Measurements from ENCODE around the gene JMJD8. TPM values are rescaled to one million over a fixed set of nuclear protein-coding genes. Genes with fewer than 3 reads are reported as not detected.

The JMJD8 gene
- polyA plus RNA-seq, 3 donors, result 28.7 to 45.3 (median 33.5) TPM

DNA sequence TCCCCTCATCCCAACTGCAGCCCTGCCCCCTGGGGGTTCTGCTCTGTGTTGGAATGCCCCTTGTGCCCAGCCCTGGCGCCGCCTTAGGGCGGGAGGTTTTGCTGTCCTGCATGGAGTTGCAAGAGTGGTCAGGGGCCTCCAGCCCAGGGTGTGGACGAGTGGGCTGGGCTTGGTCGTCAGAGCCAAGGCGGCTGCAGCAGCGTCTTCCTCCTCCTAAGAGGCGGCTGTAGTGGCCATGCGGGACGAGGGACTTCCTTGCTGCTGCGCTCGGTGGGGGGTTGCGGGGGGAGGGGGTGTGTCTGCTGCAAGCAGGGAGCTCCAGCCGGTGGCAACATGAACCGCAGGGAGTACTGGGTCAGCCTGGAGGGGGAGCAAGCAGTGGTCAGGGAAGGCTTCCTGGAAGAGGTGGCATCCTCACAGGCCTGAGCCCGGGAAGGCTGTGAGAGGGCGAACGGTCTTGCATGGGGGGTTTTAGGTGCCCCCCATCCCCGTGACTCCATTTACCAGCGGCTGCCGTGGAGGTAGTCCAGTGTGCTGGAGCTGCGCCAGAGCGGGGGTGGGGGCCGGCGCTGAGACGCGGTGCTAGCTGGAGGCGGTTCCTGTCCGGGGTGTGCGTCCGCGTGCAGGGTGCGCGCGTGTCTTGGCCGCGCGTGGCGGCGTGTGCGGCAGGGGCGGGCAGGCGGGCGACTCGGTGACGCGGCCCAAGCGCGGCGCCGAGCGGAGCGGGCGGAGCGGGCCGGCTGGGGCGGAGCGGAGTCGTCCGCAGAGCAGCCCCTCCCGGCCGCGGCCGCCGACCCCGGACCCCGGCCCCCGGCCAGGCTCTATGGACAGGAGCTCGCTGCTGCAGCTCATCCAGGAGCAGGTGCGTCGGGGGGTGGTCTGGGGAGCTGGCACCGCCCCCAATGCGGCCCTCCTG is 8.9 kb downstream of the JMJD8 start, which contains the start of gene RHBDL1:
Gene RHBDL1 (plus strand): TSS at position 704 of the 916 bp plus-strand sequence. CDS start 120 bp downstream, at position 824.
- TF ChIP-seq, protein P1, sequence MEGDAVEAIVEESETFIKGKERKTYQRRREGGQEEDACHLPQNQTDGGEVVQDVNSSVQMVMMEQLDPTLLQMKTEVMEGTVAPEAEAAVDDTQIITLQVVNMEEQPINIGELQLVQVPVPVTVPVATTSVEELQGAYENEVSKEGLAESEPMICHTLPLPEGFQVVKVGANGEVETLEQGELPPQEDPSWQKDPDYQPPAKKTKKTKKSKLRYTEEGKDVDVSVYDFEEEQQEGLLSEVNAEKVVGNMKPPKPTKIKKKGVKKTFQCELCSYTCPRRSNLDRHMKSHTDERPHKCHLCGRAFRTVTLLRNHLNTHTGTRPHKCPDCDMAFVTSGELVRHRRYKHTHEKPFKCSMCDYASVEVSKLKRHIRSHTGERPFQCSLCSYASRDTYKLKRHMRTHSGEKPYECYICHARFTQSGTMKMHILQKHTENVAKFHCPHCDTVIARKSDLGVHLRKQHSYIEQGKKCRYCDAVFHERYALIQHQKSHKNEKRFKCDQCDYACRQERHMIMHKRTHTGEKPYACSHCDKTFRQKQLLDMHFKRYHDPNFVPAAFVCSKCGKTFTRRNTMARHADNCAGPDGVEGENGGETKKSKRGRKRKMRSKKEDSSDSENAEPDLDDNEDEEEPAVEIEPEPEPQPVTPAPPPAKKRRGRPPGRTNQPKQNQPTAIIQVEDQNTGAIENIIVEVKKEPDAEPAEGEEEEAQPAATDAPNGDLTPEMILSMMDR (IDR thresholded peaks at IDR 0.05), result no peak
- Mint-ChIP-seq H3K9me3 (peaks cover 0 to 5% (median 0%) of the 10 kb centered on the region in 7 donors), H3K36me3 (peaks cover 25 to 38% of the 10 kb centered on the region in 2 donors), H3K4me3 (peak within 1 kb of the TSS; percentile 27 to 78), H3K27me3 (ENCODE audit: low read depth in 3 of 3) (peaks cover 21 to 38% (median 23%) of the 10 kb centered on the region in 3 donors), H3K27ac (no peak within 1 kb of the TSS), H3K4me1 (peaks cover 12% of the 10 kb centered on the region)
- no peak within 1 kb of the TSS for H3K9ac ChIP-seq (ENCODE audit: insufficient read depth, low read length, poor library complexity, severe bottlenecking)
- intact Hi-C loops (cut with micrococcal nuclease), result no loop called here
- DNase-seq, result no peak
- no peak within 1 kb of the TSS for H2AFZ ChIP-seq (ENCODE audit: insufficient read depth, low read depth, low read length, poor library complexity, severe bottlenecking)
- 4% methylated on average over 69 of the region's 73 CpGs for WGBS (ENCODE audit: insufficient coverage)
- peak within 1 kb of the TSS in 1 of 3 experiments; percentile 39 for H3K4me3 ChIP-seq (replicated peaks in 1 of 3; ENCODE audit: low read depth in 2 of 3, low read length in 3 of 3)
- H3K4me2 ChIP-seq (replicated peaks; ENCODE audit: extremely low read depth, low read length, poor library complexity, severe bottlenecking), result peak within 1 kb of the TSS; percentile 50
- peaks cover 1% of the 10 kb centered on the region for H3K79me2 ChIP-seq (ENCODE audit: insufficient read depth, low read length)
- H3K9me3 ChIP-seq (replicated peaks in 1 of 2; ENCODE audit: control insufficient read depth in 1 of 2, insufficient read depth in 1 of 2, low read length in 2 of 2), result no peaks in the 10 kb centered on the region
- H4K20me1 ChIP-seq (ENCODE audit: insufficient read depth, low read length), result peaks cover 42% of the 10 kb centered on the region
- H3K36me3 ChIP-seq (replicated peaks in 1 of 2; ENCODE audit: control insufficient read depth in 1 of 2, insufficient read depth in 2 of 2, low read length in 2 of 2), result peaks cover 37 to 40% of the 10 kb centered on the region in 2 donors
- no peak within 1 kb of the TSS for H3K27ac ChIP-seq (ENCODE audit: low read depth in 1 of 2, low read length in 2 of 2)
- H3K27me3 ChIP-seq (ENCODE audit: control insufficient read depth in 2 of 2, insufficient read depth in 2 of 2, low read length in 2 of 2), result peaks cover 3 to 30% of the 10 kb centered on the region in 2 donors
- peaks cover 13 to 22% of the 10 kb centered on the region in 2 donors for H3K4me1 ChIP-seq (ENCODE audit: control insufficient read depth in 1 of 2, insufficient read depth in 2 of 2, low read length in 2 of 2)

DNA sequence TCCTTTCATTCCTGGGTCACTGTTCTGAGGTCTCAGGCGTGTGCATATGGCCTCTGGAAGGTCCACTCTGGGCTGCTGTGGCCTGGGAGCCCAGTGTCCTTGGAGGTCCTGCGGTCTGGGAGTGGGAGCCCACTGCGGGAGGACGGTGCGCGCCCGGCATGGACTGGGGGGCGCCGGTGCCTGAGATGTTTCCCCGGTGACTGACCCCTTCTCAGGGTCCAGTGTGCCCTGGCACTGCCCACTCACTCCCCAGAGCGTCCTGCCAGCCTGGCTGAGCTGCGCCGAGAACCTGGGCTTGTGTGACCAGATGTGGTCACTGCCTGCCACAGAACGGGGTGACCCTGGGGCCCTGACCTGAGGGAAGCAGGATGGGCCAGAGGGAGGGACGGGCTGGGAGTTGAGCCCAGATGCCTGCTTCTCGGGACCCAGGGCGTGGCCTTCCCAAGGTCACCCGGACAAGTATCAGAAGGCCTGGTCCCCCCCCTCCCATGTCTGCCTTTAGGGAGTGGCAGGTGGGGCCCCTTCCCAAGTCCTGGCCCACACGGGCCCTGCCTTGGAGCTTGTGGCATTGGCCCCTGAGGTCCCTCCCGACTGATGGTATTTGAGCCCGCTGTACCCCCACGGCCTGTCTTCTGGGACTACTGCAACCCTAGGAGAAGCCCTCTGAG is 9.8 kb downstream of the JMJD8 start:
- H3K27ac Mint-ChIP-seq, result peak overlapping the region in 2 of 7 donors; percentile 16 to 78

More for the DNA sequence above, 9.8 kb downstream of the JMJD8 start:
- no peak overlapping the region for H3K9ac ChIP-seq (ENCODE audit: insufficient read depth, low read length, poor library complexity, severe bottlenecking)
- 93% methylated on average over 17 of the region's 22 CpGs for WGBS (ENCODE audit: insufficient coverage)
- no peak overlapping the region for H3K4me2 ChIP-seq (replicated peaks; ENCODE audit: extremely low read depth, low read length, poor library complexity, severe bottlenecking)
- peaks cover 46 to 49% of the 10 kb centered on the region in 2 donors for H3K36me3 ChIP-seq (replicated peaks in 1 of 2; ENCODE audit: control insufficient read depth in 1 of 2, insufficient read depth in 2 of 2, low read length in 2 of 2)
- H3K9me3 ChIP-seq (replicated peaks in 1 of 2; ENCODE audit: control insufficient read depth in 1 of 2, insufficient read depth in 1 of 2, low read length in 2 of 2), result no peaks in the 10 kb centered on the region
- peaks cover 7% of the 10 kb centered on the region for H3K79me2 ChIP-seq (ENCODE audit: insufficient read depth, low read length)
- H3K4me1 ChIP-seq (ENCODE audit: control insufficient read depth in 1 of 2, insufficient read depth in 2 of 2, low read length in 2 of 2), result peaks cover 12 to 19% of the 10 kb centered on the region in 2 donors
- DNase-seq, result no peak
- TF ChIP-seq, protein P1 (IDR thresholded peaks at IDR 0.05), result no peak
- Mint-ChIP-seq H3K36me3 (peaks cover 30 to 46% of the 10 kb centered on the region in 2 donors), H3K4me1 (peaks cover 11% of the 10 kb centered on the region), H3K9me3 (peaks cover 0 to 5% (median 0%) of the 10 kb centered on the region in 7 donors), H3K4me3 (no peak overlapping the region), H3K27me3 (ENCODE audit: low read depth in 3 of 3) (peaks cover 19 to 38% (median 23%) of the 10 kb centered on the region in 3 donors)
- H3K4me3 ChIP-seq (replicated peaks in 1 of 3; ENCODE audit: low read depth in 2 of 3, low read length in 3 of 3), result no peak overlapping the region
- H3K27ac ChIP-seq (ENCODE audit: low read depth in 1 of 2, low read length in 2 of 2), result no peak overlapping the region
- no peak overlapping the region for H2AFZ ChIP-seq (ENCODE audit: insufficient read depth, low read depth, low read length, poor library complexity, severe bottlenecking)
- peaks cover 51% of the 10 kb centered on the region for H4K20me1 ChIP-seq (ENCODE audit: insufficient read depth, low read length)
- intact Hi-C loops (cut with micrococcal nuclease), result no loop called here
- peaks cover 3 to 30% of the 10 kb centered on the region in 2 donors for H3K27me3 ChIP-seq (ENCODE audit: control insufficient read depth in 2 of 2, insufficient read depth in 2 of 2, low read length in 2 of 2)
